Sigmoid colon (tissue), 7 donors: ENCODE results near the gene INTS11. TPM values are rescaled to one million over a fixed set of nuclear protein-coding genes. Genes with fewer than 3 reads are reported as not detected.
A peak's percentile ranks its signal among the peaks of the same experiment; 100 is the strongest.

Experiments used
- DNase-seq: peaks from one replicate; pipeline ENCODE4 v3.0.0-alpha.2; 2019
- H3K27ac ChIP-seq, 4 donors: fragments of 200-600 bp; sonication (generic); one replicate each; pipeline ENCODE4 v1.5.1; 2016 to 2019; ENCODE audit warnings: mild to moderate bottlenecking in 1 of 4
- H3K27me3 ChIP-seq, 3 donors: fragments of 200-600 bp; sonication (generic); one replicate each; pipeline ENCODE4 v1.5.1; 2019; ENCODE audit warnings: mild to moderate bottlenecking in 1 of 3
- H3K36me3 ChIP-seq, 4 donors: fragments of 200-600 bp; sonication (generic); one replicate each; pipeline ENCODE4 v1.5.1; 2016 to 2019
- H3K4me1 ChIP-seq, 4 donors: fragments of 200-600 bp; sonication (generic); one replicate each; pipeline ENCODE4 v1.5.1; 2017 to 2019
- H3K4me3 ChIP-seq, 4 donors: fragments of 200-600 bp; sonication (generic); one replicate each; pipeline ENCODE4 v1.5.1; 2017 to 2019; ENCODE audit warnings: mild to moderate bottlenecking in 2 of 4, moderate library complexity in 1 of 4
- H3K9me3 ChIP-seq, 4 donors: fragments of 200-600 bp in 3 of 4; sonication (generic) in 3 of 4; one replicate each; pipeline versions ENCODE4 v1.5.1 to v1.6.1; 2013 to 2019
- CTCF ChIP-seq, 4 experiments: fragments of 450-650 bp in 3 of 4; fragments of 200-600 bp in 1 of 4; IDR thresholded peaks; one replicate each; pipeline ENCODE4 v1.5.1; 2016 to 2019; ENCODE audit warnings: antibody characterized with exemption in 4 of 4, mild to moderate bottlenecking in 3 of 4, moderate library complexity in 2 of 4
- EP300 ChIP-seq, 4 donors: sonication (generic); formaldehyde crosslinking; IDR thresholded peaks; one replicate each; pipeline ENCODE4 v1.6.1; 2017; ENCODE audit warnings: antibody characterized with exemption in 4 of 4
- POLR2A ChIP-seq, 2 donors: fragments of 450-650 bp; IDR thresholded peaks; one replicate each; pipeline ENCODE4 v1.6.1; 2016; ENCODE audit warnings: antibody characterized with exemption in 2 of 2, mild to moderate bottlenecking in 2 of 2, moderate library complexity in 2 of 2
- POLR2AphosphoS5 ChIP-seq, 4 donors: sonication (generic); formaldehyde crosslinking; IDR thresholded peaks; one replicate each; pipeline ENCODE4 v1.6.1; 2017; ENCODE audit warnings: antibody characterized with exemption in 4 of 4
- WGBS, 2 donors: extraction: QIAGEN DNeasy Blood & Tissue Kit; methylation state at CpG; one replicate each; pipeline ENCODE4 v1.1.7; 2013; 5-methylcytosine and 5-hydroxymethylcytosine counted together
- intact Hi-C: fragments of 100-400 bp; cut with DNase I; formaldehyde crosslinking; loops from one replicate; pipeline ENCODE4 v1.15.1; 2023
- polyA plus RNA-seq, 3 donors: library from polyadenylated mRNA; stranded (reverse); fragments of 200-250 nt; gene quantifications; one replicate each; pipeline ENCODE4 v1.2.3, GENCODE V29; 2013
- total RNA-seq, 4 donors: library from RNA; depleted of rRNA; stranded (reverse); fragments of >200 nt; gene quantifications; one replicate each; pipeline ENCODE4 v1.1.0, GENCODE V29; 2016
- donor health status: healthy with polysubstance abuse.
- donor health status: Bipolar disorder and iron deficiency.
- donor health status: healthy.

INTS11 gene
- total and polyA plus RNA-seq, 7 donors = 58.3 to 135 (median 87.1) TPM

- no peak for TF ChIP-seq POLR2A (IDR thresholded peaks at IDR 0.05)
- TF ChIP-seq EP300 (IDR thresholded peaks at IDR 0.05) = no peak
- peak; percentile 52 to 68 (median 63) for TF ChIP-seq CTCF (IDR thresholded peaks at IDR 0.05)
- TF ChIP-seq POLR2AphosphoS5 (IDR thresholded peaks at IDR 0.05) = no peak
- Histone ChIP-seq H3K27me3 (peaks cover 0 to 12% (median 7%) of the 10 kb centered on the region in 3 donors), H3K36me3 (peaks cover 0 to 34% (median 9%) of the 10 kb centered on the region in 4 donors), H3K27ac (no peak overlapping the region), H3K4me1 (peaks cover 0 to 9% (median 4%) of the 10 kb centered on the region in 4 donors), H3K9me3 (no peaks in the 10 kb centered on the region), H3K4me3 (no peak overlapping the region)
- intact Hi-C loops = no loop called here
- peak; percentile 84 for DNase-seq
- WGBS, 2 donors = 19 to 47% methylated on average over 45 of the region's 45 CpGs
Observed at GRCh38 chr1:1291548-1292441, 32.7 kb downstream of the INTS11 start.

GRCh38 chr1:1291023-1291528 is 33.4 kb downstream of the INTS11 start:
- H3K27ac ChIP-seq = no peak overlapping the region
- TF ChIP-seq CTCF (IDR thresholded peaks at IDR 0.05) (no peak), POLR2A (IDR thresholded peaks at IDR 0.05) (no peak), EP300 (IDR thresholded peaks at IDR 0.05) (no peak), POLR2AphosphoS5 (IDR thresholded peaks at IDR 0.05) (no peak)
- H3K4me3 ChIP-seq = no peak overlapping the region
- peaks cover 0 to 26% (median 5%) of the 10 kb centered on the region in 4 donors for H3K36me3 ChIP-seq
- intact Hi-C loops = no loop called here
- peaks cover 4 to 19% (median 14%) of the 10 kb centered on the region in 3 donors for H3K27me3 ChIP-seq
- H3K4me1 ChIP-seq = peaks cover 0 to 9% (median 4%) of the 10 kb centered on the region in 4 donors
- no peak for DNase-seq
- no peaks in the 10 kb centered on the region for H3K9me3 ChIP-seq
- 16 to 56% methylated on average over 28 of the region's 28 CpGs for WGBS, 2 donors

- H3K4me3 ChIP-seq = no peak overlapping the region
- H3K4me1 ChIP-seq = peaks cover 0 to 9% (median 4%) of the 10 kb centered on the region in 4 donors
- H3K9me3 ChIP-seq = no peaks in the 10 kb centered on the region
- no peak for TF ChIP-seq POLR2A (IDR thresholded peaks at IDR 0.05)
- TF ChIP-seq EP300 (IDR thresholded peaks at IDR 0.05) = no peak
- TF ChIP-seq CTCF (IDR thresholded peaks at IDR 0.05) = peak; percentile 33 to 67 (median 54)
- TF ChIP-seq POLR2AphosphoS5 (IDR thresholded peaks at IDR 0.05) = no peak
- intact Hi-C loops = loop anchor here (1.0 kb wide), 1 partner anchor 168 kb away; no protein-coding TSS in a partner anchor
- no peak for DNase-seq
- H3K27ac ChIP-seq = no peak overlapping the region
- peaks cover 0 to 18% (median 1%) of the 10 kb centered on the region in 4 donors for H3K36me3 ChIP-seq
- H3K27me3 ChIP-seq = peaks cover 11 to 27% (median 22%) of the 10 kb centered on the region in 3 donors
- WGBS, 2 donors = 38 to 52% methylated on average over 15 of the region's 15 CpGs
Observed at GRCh38 chr1:1290238-1290731, 34.2 kb downstream of the INTS11 start.

GRCh38 chr1:1287288-1288110 is 37.0 kb downstream of the INTS11 start:
- Histone ChIP-seq H3K9me3 (no peaks in the 10 kb centered on the region), H3K27ac (no peak overlapping the region), H3K4me3 (no peak overlapping the region), H3K4me1 (peaks cover 0 to 9% (median 4%) of the 10 kb centered on the region in 4 donors), H3K27me3 (peaks cover 15 to 34% (median 32%) of the 10 kb centered on the region in 3 donors), H3K36me3 (no peaks in the 10 kb centered on the region)
- TF ChIP-seq CTCF (IDR thresholded peaks at IDR 0.05) (no peak), POLR2AphosphoS5 (IDR thresholded peaks at IDR 0.05) (no peak), EP300 (IDR thresholded peaks at IDR 0.05) (no peak), POLR2A (IDR thresholded peaks at IDR 0.05) (no peak)
- intact Hi-C loops = no loop called here
- DNase-seq = no peak
- WGBS, 2 donors = 55 to 82% methylated on average over 46 of the region's 46 CpGs
